Uterus (tissue), 2 donors: ENCODE measurements around the gene ABCC8.

ENCODE experiments used
- POLR2A ChIP-seq, 2 donors: fragments of 450-650 bp; IDR thresholded peaks; one replicate each; pipeline ENCODE4 v1.6.1; 2016; ENCODE audit warnings: antibody characterized with exemption in 2 of 2, mild to moderate bottlenecking in 1 of 2, moderate library complexity in 1 of 2
- TF ChIP-seq, protein P1 (sequence below), 4 experiments: fragments of 200-600 bp in 2 of 4; fragments of 450-650 bp in 2 of 4; sonication (generic) in 2 of 4; IDR thresholded peaks; one replicate each; pipeline ENCODE4 v1.5.1; 2016 to 2019; ENCODE audit warnings: antibody characterized with exemption in 4 of 4, mild to moderate bottlenecking in 2 of 4, moderate library complexity in 1 of 4

DNA sequence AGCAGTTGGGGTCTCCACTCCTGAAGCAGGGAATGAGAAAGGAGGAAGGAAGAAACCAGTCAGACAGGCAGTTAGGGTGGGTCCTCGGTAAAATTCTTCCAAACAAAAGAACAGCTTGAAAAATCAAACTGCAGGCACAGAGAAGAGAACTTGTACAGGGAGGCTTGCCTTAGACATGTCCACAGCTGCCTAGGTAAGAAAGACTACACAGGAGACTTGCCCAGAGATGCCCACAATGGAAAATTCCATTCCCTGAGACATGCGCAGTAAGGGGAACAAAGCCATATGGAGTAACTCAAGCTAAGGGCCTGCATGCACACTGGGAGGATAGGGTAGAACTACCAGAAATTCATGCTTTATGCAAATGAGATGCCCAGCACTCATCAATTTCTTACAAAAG lies 98.0 kb downstream of the ABCC8 start:
- TF ChIP-seq, protein P1, sequence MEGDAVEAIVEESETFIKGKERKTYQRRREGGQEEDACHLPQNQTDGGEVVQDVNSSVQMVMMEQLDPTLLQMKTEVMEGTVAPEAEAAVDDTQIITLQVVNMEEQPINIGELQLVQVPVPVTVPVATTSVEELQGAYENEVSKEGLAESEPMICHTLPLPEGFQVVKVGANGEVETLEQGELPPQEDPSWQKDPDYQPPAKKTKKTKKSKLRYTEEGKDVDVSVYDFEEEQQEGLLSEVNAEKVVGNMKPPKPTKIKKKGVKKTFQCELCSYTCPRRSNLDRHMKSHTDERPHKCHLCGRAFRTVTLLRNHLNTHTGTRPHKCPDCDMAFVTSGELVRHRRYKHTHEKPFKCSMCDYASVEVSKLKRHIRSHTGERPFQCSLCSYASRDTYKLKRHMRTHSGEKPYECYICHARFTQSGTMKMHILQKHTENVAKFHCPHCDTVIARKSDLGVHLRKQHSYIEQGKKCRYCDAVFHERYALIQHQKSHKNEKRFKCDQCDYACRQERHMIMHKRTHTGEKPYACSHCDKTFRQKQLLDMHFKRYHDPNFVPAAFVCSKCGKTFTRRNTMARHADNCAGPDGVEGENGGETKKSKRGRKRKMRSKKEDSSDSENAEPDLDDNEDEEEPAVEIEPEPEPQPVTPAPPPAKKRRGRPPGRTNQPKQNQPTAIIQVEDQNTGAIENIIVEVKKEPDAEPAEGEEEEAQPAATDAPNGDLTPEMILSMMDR (IDR thresholded peaks at IDR 0.05) = no peak
- TF ChIP-seq POLR2A (IDR thresholded peaks at IDR 0.05) = no peak
